ENCODE data around the gene OGDH.
"Not testable (repeated sequence)": the region's sequence is repeated elsewhere in the genome, so short reads cannot be mapped to it uniquely, and the experiment has no call there.

OGDH gene

DNA sequence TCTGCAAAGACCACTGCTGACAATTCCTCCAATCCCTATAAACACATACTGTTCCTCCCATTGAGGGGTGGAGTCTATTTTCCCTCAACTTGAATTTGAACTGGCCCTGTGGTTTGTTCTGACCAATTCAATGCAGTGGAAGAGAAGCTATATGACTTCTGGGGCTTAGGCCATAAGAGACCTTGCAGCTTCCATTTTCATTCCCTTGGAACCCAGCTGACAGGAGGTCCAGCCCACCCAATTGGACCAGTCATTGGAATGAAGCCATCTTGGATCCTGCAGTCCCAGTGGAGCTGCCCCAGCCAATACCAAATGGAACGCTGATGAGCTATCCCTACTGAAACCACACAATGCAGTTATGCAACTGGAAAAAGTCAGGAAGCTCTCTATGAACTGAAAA, 15.5 kb upstream of the OGDH start:
- Histone ChIP-seq H2BK120ac (ENCODE audit: low read depth, low read length) (no peak overlapping the region), H3K27ac (replicated peaks; ENCODE audit: low read length) (no peak overlapping the region)
- no CpG with 5 or more reads among the region's 1 CpG for WGBS, 2 donors (ENCODE audit: extremely low coverage in 2 of 2, insufficient read length in 2 of 2, insufficient replicate concordance in 1 of 2)

DNA sequence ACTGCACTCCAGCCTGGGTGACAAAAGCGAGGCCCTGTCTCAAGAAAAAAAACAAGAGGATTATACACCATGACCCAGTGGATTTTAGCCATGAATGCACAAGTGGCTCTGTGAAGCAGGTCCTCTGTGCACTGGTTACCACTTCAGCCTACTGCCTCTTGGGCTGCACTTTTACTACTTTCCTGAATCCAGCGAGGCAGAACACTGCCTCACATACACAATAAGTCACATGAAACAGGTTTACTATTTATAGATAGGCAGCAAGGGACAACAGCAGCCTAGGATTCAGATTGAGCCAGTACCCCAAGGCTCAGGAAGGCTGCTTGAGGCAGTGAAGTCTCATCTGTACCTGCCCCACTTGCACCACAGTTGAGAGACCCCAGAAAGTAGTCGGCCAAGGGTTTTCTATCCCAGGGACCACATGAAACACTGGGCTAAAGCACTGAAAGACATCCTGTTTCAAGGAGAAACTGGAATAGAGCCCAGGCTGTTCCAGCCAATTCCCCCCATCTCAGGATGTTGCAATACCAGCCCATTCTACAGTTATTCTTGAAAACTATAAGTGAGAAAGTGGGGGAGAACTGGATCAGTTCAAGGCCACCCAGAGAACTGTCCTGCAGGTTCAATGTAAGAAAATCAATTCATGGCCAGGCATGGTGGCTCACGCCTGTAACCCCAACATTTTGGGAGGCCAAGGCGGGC, 10.3 kb upstream of the OGDH start:
- Histone ChIP-seq H2AK5ac (ENCODE audit: low read depth, low read length) (no peak overlapping the region), H3K14ac (ENCODE audit: low read length) (no peak overlapping the region), H3K23ac (ENCODE audit: low read depth, low read length, poor library complexity) (no peak overlapping the region), H2BK120ac (ENCODE audit: low read depth, low read length) (no peak overlapping the region), H3K4me1 (ENCODE audit: control insufficient read depth in 2 of 2, insufficient read depth in 1 of 2, low read depth in 1 of 2, low read length in 2 of 2) (no peaks in the 10 kb centered on the region), H3K4me2 (ENCODE audit: insufficient read depth, low read length, poor library complexity, severe bottlenecking) (no peak overlapping the region), H3K36me3 (replicated peaks in 1 of 2; ENCODE audit: control insufficient read depth in 2 of 2, insufficient read depth in 2 of 2, low read length in 2 of 2) (no peaks in the 10 kb centered on the region), H2AFZ (ENCODE audit: low read length) (peak overlapping the region; percentile 83), H3K18ac (ENCODE audit: low read length) (no peak overlapping the region), H3K27me3 (ENCODE audit: control insufficient read depth in 3 of 3, insufficient read depth in 3 of 3, low read depth in 1 of 3, low read length in 3 of 3) (peaks cover 0 to 3% (median 0%) of the 10 kb centered on the region in 3 experiments), H2BK5ac (ENCODE audit: low read length) (no peak overlapping the region), H3K9me3 (replicated peaks in 1 of 2; ENCODE audit: control insufficient read depth in 2 of 2, insufficient read depth in 1 of 2, low read depth in 1 of 2, low read length in 2 of 2) (no peaks in the 10 kb centered on the region), H3K79me1 (ENCODE audit: low read depth, low read length) (no peaks in the 10 kb centered on the region), H4K8ac (ENCODE audit: low read depth, low read length) (no peak overlapping the region), H3K27ac (replicated peaks; ENCODE audit: low read length) (no peak overlapping the region), H4K91ac (ENCODE audit: low read depth, low read length, poor library complexity) (no peak overlapping the region), H3K4ac (ENCODE audit: low read length) (no peak overlapping the region), H3K9ac (ENCODE audit: low read depth, low read length, poor library complexity) (no peak overlapping the region), H3K4me3 (ENCODE audit: low read length in 2 of 2) (no peak overlapping the region), H2BK15ac (ENCODE audit: low read length) (no peak overlapping the region), H2BK12ac (ENCODE audit: low read length) (no peak overlapping the region)
- WGBS, 2 donors (ENCODE audit: extremely low coverage in 2 of 2, insufficient read length in 2 of 2, insufficient replicate concordance in 1 of 2) = no CpG with 5 or more reads among the region's 5 CpGs
- no peak for DNase-seq (ENCODE audit: low spot score)

More for the DNA sequence above, 15.5 kb upstream of the OGDH start:
- Histone ChIP-seq H3K9ac (ENCODE audit: low read depth, low read length, poor library complexity) (no peak overlapping the region), H2AK5ac (ENCODE audit: low read depth, low read length) (no peak overlapping the region), H2AFZ (ENCODE audit: low read length) (no peak overlapping the region), H3K36me3 (replicated peaks in 1 of 2; ENCODE audit: control insufficient read depth in 2 of 2, insufficient read depth in 2 of 2, low read length in 2 of 2) (no peaks in the 10 kb centered on the region), H3K18ac (ENCODE audit: low read length) (no peak overlapping the region), H3K14ac (ENCODE audit: low read length) (no peak overlapping the region), H3K4ac (ENCODE audit: low read length) (no peak overlapping the region), H3K9me3 (replicated peaks in 1 of 2; ENCODE audit: control insufficient read depth in 2 of 2, insufficient read depth in 1 of 2, low read depth in 1 of 2, low read length in 2 of 2) (no peaks in the 10 kb centered on the region), H3K4me2 (ENCODE audit: insufficient read depth, low read length, poor library complexity, severe bottlenecking) (no peak overlapping the region), H4K91ac (ENCODE audit: low read depth, low read length, poor library complexity) (no peak overlapping the region), H2BK15ac (ENCODE audit: low read length) (no peak overlapping the region), H2BK12ac (ENCODE audit: low read length) (no peak overlapping the region), H3K4me1 (ENCODE audit: control insufficient read depth in 2 of 2, insufficient read depth in 1 of 2, low read depth in 1 of 2, low read length in 2 of 2) (no peaks in the 10 kb centered on the region), H2BK5ac (ENCODE audit: low read length) (no peak overlapping the region), H3K27me3 (ENCODE audit: control insufficient read depth in 3 of 3, insufficient read depth in 3 of 3, low read depth in 1 of 3, low read length in 3 of 3) (no peaks in the 10 kb centered on the region), H3K4me3 (ENCODE audit: low read length in 2 of 2) (no peak overlapping the region), H4K8ac (ENCODE audit: low read depth, low read length) (no peak overlapping the region), H3K79me1 (ENCODE audit: low read depth, low read length) (no peaks in the 10 kb centered on the region), H3K23ac (ENCODE audit: low read depth, low read length, poor library complexity) (no peak overlapping the region)
- DNase-seq (ENCODE audit: low spot score) = no peak

DNA sequence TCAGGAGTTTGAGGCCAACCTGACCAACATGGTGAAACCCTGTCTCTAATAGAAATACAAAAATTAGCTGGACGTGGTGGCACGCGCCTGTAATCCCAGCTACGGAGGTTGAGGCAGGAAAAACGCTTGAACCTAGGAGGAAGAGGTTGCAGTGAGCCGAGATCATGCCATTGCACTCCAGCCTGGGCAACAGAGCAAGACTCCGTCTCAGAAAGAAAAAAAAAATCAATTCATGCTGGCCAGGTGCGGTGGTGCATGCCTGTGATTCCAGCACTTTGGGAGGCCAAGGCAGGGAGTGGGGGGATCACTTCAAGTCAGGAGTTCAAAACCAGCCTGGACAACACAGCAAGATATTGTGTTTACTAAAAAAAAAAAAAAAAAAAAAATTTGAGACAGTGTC, 9.2 kb upstream of the OGDH start:
- H2BK12ac ChIP-seq (ENCODE audit: low read length); H4K91ac ChIP-seq (ENCODE audit: low read depth, low read length, poor library complexity); H3K4me1 ChIP-seq (ENCODE audit: control insufficient read depth in 2 of 2, insufficient read depth in 1 of 2, low read depth in 1 of 2, low read length in 2 of 2); H2BK5ac ChIP-seq (ENCODE audit: low read length); H3K23ac ChIP-seq (ENCODE audit: low read depth, low read length, poor library complexity); DNase-seq (ENCODE audit: low spot score); H3K9ac ChIP-seq (ENCODE audit: low read depth, low read length, poor library complexity); H3K79me1 ChIP-seq (ENCODE audit: low read depth, low read length); H4K8ac ChIP-seq (ENCODE audit: low read depth, low read length); H2AK5ac ChIP-seq (ENCODE audit: low read depth, low read length); H3K27me3 ChIP-seq (ENCODE audit: control insufficient read depth in 3 of 3, insufficient read depth in 3 of 3, low read depth in 1 of 3, low read length in 3 of 3); H2BK120ac ChIP-seq (ENCODE audit: low read depth, low read length); H3K36me3 ChIP-seq (replicated peaks in 1 of 2; ENCODE audit: control insufficient read depth in 2 of 2, insufficient read depth in 2 of 2, low read length in 2 of 2); H3K18ac ChIP-seq (ENCODE audit: low read length); H3K27ac ChIP-seq (replicated peaks; ENCODE audit: low read length); H3K4me2 ChIP-seq (ENCODE audit: insufficient read depth, low read length, poor library complexity, severe bottlenecking); H3K14ac ChIP-seq (ENCODE audit: low read length); H3K4ac ChIP-seq (ENCODE audit: low read length); H2AFZ ChIP-seq (ENCODE audit: low read length); H3K9me3 ChIP-seq (replicated peaks in 1 of 2; ENCODE audit: control insufficient read depth in 2 of 2, insufficient read depth in 1 of 2, low read depth in 1 of 2, low read length in 2 of 2); H3K4me3 ChIP-seq (ENCODE audit: low read length in 2 of 2); H2BK15ac ChIP-seq (ENCODE audit: low read length): not testable (repeated sequence)
- no CpG with 5 or more reads among the region's 8 CpGs for WGBS, 2 donors (ENCODE audit: extremely low coverage in 2 of 2, insufficient read length in 2 of 2, insufficient replicate concordance in 1 of 2)

DNA sequence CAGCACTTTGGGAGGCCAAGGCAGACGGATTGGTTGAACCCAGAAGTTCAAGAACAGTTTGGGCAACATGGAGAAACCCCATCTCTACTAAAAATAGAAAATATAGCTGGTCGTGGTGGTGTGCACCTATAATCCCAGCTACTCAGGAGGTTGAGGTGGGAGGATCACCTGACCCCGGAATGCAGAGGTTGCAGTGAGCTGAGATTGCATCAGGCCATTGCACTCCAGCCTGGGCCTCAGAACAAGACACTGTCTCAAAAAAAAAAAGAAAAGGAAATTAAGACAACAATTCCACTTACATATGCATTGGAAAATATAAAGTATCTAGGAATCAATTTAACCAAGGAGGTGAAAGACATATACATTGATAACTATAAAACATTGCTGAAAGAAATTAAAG, 7.2 kb upstream of the OGDH start:
- Histone ChIP-seq H3K79me1 (ENCODE audit: low read depth, low read length) (no peaks in the 10 kb centered on the region), H3K9ac (ENCODE audit: low read depth, low read length, poor library complexity) (no peak overlapping the region), H2BK120ac (ENCODE audit: low read depth, low read length) (no peak overlapping the region), H3K14ac (ENCODE audit: low read length) (no peak overlapping the region), H3K9me3 (replicated peaks in 1 of 2; ENCODE audit: control insufficient read depth in 2 of 2, insufficient read depth in 1 of 2, low read depth in 1 of 2, low read length in 2 of 2) (no peaks in the 10 kb centered on the region), H3K4me1 (ENCODE audit: control insufficient read depth in 2 of 2, insufficient read depth in 1 of 2, low read depth in 1 of 2, low read length in 2 of 2) (no peaks in the 10 kb centered on the region), H3K4me2 (ENCODE audit: insufficient read depth, low read length, poor library complexity, severe bottlenecking) (no peak overlapping the region), H4K8ac (ENCODE audit: low read depth, low read length) (no peak overlapping the region), H3K27ac (replicated peaks; ENCODE audit: low read length) (no peak overlapping the region), H3K36me3 (replicated peaks in 1 of 2; ENCODE audit: control insufficient read depth in 2 of 2, insufficient read depth in 2 of 2, low read length in 2 of 2) (no peaks in the 10 kb centered on the region), H2AFZ (ENCODE audit: low read length) (no peak overlapping the region), H2AK5ac (ENCODE audit: low read depth, low read length) (no peak overlapping the region), H3K4ac (ENCODE audit: low read length) (no peak overlapping the region), H3K4me3 (ENCODE audit: low read length in 2 of 2) (no peak overlapping the region), H2BK5ac (ENCODE audit: low read length) (no peak overlapping the region), H2BK12ac (ENCODE audit: low read length) (no peak overlapping the region), H4K91ac (ENCODE audit: low read depth, low read length, poor library complexity) (no peak overlapping the region), H3K23ac (ENCODE audit: low read depth, low read length, poor library complexity) (no peak overlapping the region), H3K18ac (ENCODE audit: low read length) (no peak overlapping the region), H2BK15ac (ENCODE audit: low read length) (no peak overlapping the region), H3K27me3 (ENCODE audit: control insufficient read depth in 3 of 3, insufficient read depth in 3 of 3, low read depth in 1 of 3, low read length in 3 of 3) (peaks cover 0 to 4% (median 0%) of the 10 kb centered on the region in 3 experiments)
- no CpG with 5 or more reads among the region's 3 CpGs for WGBS, 2 donors (ENCODE audit: extremely low coverage in 2 of 2, insufficient read length in 2 of 2, insufficient replicate concordance in 1 of 2)
- DNase-seq (ENCODE audit: low spot score) = no peak
